Measurements from ENCODE around the gene GIMD1. TPM values are rescaled to one million over a fixed set of nuclear protein-coding genes. Genes with fewer than 3 reads are reported as not detected.

Gene GIMD1
- total and polyA plus RNA-seq, 2 experiments from 2014 or later: not detected

- no peak for TF ChIP-seq ZNF462 (CRISPR knock-in tag; IDR thresholded peaks at IDR 0.05)
- no peak for TF ChIP-seq EZH2 (IDR thresholded peaks at IDR 0.05; ENCODE audit: low read depth, unreplicated experiment)
- no peak for TF ChIP-seq CTCF (conservative IDR thresholded peaks at IDR 0.05; ENCODE audit: low read depth in 2 of 2)
- no peak for TF ChIP-seq STAT1 (IDR thresholded peaks at IDR 0.05; ENCODE audit: unreplicated experiment)
- no peak for TF ChIP-seq CREB1 (CRISPR knock-in tag; IDR thresholded peaks at IDR 0.05; ENCODE audit: low read depth)
- TF ChIP-seq EZH2phosphoT487 (IDR thresholded peaks at IDR 0.05; ENCODE audit: unreplicated experiment): no peak
Measured at GRCh38 chr4:106380179-106380578, 11.6 kb upstream of the GIMD1 start (continued).

GRCh38 chr4:106373026-106373425 is 4.4 kb upstream of the GIMD1 start:
- H3K79me2 ChIP-seq (replicated peaks; ENCODE audit: insufficient read depth): no peaks in the 10 kb centered on the region
- TF ChIP-seq ZNF331 (CRISPR knock-in tag; IDR thresholded peaks at IDR 0.05; ENCODE audit: low read depth): no peak
- no peak for TF ChIP-seq NANOG (IDR thresholded peaks at IDR 0.05; ENCODE audit: borderline replicate concordance)
- TF ChIP-seq CREB1 (CRISPR knock-in tag; IDR thresholded peaks at IDR 0.05; ENCODE audit: low read depth): no peak
- no peak for TF ChIP-seq CTCF (conservative IDR thresholded peaks at IDR 0.05; ENCODE audit: low read depth in 2 of 2)
- TF ChIP-seq ETS1 (IDR thresholded peaks at IDR 0.05): no peak
- TF ChIP-seq STAT1 (IDR thresholded peaks at IDR 0.05; ENCODE audit: unreplicated experiment): no peak

More at GRCh38 chr4:106373026-106373425, 4.4 kb upstream of the GIMD1 start:
- Mint-ChIP-seq H3K9me3 (no peaks in the 10 kb centered on the region), H3K27ac (no peak overlapping the region), H3K4me3 (no peak overlapping the region), H3K4me1 (peaks cover 8% of the 10 kb centered on the region; the same call in 1 of the 3 replicates), H3K36me3 (ENCODE audit: low read depth) (no peaks in the 10 kb centered on the region), H3K27me3 (ENCODE audit: insufficient read depth, low read depth, poor library complexity) (no peaks in the 10 kb centered on the region)
- Histone ChIP-seq H3K27me3 (ENCODE audit: insufficient read depth) (no peaks in the 10 kb centered on the region), H3K36me3 (ENCODE audit: insufficient read depth) (no peaks in the 10 kb centered on the region), H3K27ac (ENCODE audit: low read depth) (no peak overlapping the region), H3K4me3 (no peak overlapping the region), H4K20me1 (replicated peaks; ENCODE audit: insufficient read depth) (no peaks in the 10 kb centered on the region), H3K4me1 (ENCODE audit: insufficient read depth) (no peaks in the 10 kb centered on the region), H3K9me2 (ENCODE audit: insufficient read depth) (no peaks in the 10 kb centered on the region), H3F3A (replicated peaks; ENCODE audit: low read depth) (no peaks in the 10 kb centered on the region), H2AFZ (no peak overlapping the region), H3K4me2 (no peak overlapping the region)
- no peak for DNase-seq (ENCODE audit: low spot score)
- ATAC-seq: no peak

Data from GM23338 (cell line).